Stimulated activated CD8-positive, alpha-beta memory T cell treated with anti-CD3 and anti-CD28 coated beads, Interleukin-15, amount 100 ng/mL, for 48 hours (primary cell): ENCODE data around the gene AKAP10.
A peak's percentile ranks its signal among the peaks of the same experiment; 100 is the strongest.
"Not testable (repeated sequence)": the region's sequence is repeated elsewhere in the genome, so short reads cannot be mapped to it uniquely, and the experiment has no call there.

ENCODE experiments used
- DNase-seq, 2 donors: peaks; one replicate each; pipeline ENCODE4 v3.0.0-alpha.2; 2020; ENCODE audit warnings: low read depth in 2 of 2

Gene AKAP10

DNA sequence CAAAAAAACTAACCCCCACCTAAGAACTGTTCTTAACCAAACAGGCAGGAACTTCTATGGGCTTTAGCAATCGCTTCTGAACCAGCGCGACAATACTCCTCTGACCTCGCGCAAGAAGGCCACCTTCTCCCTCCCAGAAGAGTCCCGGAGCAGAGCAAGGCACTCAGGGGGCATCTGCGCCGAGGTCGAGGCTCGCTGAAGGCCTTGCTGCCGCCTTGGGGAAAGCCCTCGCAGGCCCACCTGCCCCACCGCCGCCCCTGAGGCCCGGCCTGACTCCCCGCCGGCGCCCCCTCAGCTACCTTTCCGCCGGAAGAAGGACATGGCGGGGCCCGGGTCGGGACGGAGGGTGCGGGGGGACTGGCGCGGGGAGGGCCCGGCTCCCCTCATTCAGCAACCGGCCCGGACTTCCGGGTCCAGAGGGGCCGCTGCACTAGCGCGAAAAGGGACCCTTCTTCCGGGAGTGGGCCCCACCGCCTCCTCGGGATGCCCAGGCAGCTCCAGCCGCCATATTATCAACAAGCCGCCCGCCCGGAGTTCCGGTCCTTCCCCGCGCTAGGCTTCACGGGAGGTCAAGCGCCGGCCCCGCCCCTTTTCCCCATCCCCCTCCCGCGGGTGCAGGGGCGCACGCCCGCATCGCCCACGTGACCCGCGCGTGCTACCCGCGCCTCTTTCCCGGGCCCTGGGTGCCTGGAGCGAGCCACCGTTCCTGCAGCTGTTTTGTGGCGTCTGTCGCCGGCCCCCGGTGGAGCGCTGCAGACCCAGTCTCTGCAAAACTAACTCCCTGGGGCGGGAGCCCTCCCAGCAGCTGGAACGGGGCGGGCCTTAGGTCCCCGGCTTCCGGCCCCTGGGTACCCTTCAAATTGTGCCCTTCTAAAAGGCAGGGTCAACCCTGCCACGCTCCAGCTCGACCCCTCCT is at the start of gene AKAP10:
Gene AKAP10 (minus strand): TSS at position 536 of the 916 bp plus-strand sequence. CDS start 149 bp downstream, at position 387.
- peak; percentile 92 for DNase-seq

DNA sequence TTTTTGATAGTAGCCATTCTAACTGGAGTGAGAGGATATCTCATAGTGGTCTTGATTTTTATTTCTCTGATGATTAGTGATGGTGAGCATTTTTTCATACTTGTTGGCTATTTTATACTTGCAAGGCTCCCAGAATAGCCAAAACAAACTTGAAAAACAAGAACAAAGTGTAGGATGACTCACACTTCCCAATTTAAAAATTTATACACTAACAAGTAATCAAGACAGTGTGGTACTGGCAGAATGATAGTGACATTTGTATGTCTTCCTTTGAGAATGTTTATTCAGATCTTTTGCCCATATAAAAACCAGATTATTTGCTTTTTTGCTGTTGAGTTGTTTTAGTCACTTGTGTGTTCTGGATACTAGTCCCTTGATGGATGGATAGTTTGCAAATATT is 49.3 kb upstream of the AKAP10 start:
- no peak for DNase-seq

DNA sequence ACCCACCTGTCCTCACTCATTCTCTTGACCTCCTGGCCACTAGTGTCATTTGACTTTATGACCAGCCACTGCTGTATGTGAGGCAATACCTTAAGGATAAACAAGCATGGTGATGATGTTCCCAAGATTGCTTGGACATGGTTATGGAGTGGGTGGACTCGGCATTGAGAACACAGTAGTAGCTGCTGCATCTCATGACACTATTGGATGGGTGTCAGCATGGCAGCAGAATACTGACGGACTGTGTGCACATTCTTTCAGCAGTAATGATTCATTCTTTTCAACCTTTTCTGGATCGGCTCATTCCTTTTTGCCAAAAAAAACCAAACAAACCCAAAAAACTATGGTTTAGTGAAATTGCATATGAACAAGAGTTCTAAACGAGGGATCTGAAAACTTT is 45.1 kb upstream of the AKAP10 start:
- no peak for DNase-seq

GRCh38 chr17:20016475-20016992 is 38.9 kb upstream of the AKAP10 start:
- DNase-seq: not testable (repeated sequence)

DNA sequence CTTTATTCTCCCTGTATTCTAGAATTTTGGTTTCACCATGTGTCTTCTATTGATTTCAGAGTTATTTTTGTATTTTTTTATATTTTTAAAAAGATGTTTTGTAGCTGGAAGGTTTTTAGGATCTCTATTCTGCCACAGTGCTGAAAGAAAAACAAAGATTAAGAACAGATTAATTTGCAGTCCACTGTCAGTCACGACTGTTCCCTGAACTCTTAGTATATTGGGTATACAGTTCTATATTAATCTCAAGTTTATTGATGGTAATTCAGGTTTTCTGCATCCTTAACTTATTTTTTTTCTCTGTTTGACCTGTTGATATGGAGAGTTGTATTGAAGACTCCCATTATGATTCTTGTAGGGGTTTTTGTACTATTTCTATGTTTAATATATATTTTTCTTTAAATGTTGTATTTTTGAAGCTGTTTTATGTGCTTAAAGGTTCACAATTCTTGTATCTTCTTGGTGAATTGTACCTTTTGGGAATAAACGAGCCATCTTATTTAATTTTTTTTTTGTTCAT is 34.4 kb upstream of the AKAP10 start:
- DNase-seq: no peak

DNA sequence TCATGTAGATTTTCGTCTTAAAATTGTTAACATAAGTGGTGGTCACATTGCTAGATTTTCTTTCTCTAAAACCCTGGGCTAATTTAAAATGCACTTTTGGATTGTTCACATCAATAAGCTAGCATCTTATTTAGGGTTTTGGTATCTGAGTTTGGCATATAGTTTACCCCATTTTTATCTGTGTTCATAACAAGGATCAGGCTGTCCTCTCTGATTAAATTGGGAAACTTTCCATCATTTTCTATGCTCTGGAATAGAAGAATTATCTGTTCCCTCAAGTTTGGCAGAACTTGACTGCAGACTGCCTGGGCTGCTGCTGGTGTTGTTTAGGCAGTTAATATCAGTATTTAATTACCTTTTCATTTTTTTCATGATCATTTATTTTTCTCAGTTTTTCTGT is 33.3 kb upstream of the AKAP10 start:
- DNase-seq: no peak

GRCh38 chr17:20010099-20010863 is 32.7 kb upstream of the AKAP10 start:
- no peak for DNase-seq

DNA sequence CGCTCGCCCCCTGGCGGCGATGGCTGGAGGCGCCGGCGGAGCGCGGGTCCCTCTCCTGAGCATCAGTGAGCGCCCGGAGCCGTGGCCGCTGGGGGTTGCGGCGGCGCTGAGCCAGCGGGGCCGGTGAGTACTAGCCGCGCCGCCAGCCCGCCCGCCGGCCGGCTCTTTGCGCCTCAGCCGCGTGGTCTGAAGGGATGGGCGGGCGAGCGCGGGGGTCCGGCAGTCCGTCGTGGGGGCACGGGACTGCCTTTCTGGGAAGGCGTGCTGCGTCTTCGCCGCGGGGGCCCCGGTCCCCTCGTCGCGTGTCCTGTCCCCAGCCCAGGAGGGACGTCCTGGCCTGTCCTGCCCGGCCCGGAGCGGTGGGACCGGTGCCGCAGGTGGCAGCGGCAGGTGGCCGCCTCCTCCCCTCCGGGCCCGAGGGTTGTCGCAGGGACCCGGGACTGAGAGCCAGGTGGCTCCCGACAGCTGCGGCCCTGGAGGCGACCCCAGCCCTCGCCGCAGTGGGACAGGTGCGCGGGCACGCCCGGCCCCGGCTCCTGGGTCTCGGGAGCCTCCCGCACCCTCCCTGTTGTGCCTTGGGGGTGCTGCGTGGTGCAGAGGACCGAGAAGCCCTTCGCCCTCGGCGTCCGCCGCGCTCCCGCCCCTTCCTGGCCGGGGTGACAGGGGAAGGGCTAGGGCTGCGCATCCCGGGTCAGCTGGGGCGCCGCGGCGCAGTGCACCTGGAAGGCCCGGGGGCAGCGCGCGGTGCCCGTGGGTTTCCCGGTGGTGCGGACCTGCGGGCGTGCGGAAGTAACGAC is 31.9 kb upstream of the AKAP10 start, which contains the start of gene SPECC1:
Gene SPECC1 (plus strand): TSS at position 58 of the 797 bp plus-strand sequence. CDS start 87,293 bp downstream, outside the sequence.
- DNase-seq: peak; percentile 81 to 87

DNA sequence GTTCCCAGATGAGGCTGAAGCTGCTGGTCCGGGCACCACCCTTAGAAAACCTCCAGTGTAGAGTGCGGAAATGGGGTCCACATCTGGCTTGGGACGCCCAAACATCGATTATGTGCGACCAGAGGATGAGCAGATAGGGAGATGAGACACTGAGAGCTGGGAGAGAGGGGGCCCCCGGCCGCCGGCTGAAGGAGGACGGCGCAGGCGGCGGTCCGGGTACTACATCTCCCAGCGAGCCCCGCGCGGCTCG is 31.3 kb upstream of the AKAP10 start:
- no peak for DNase-seq

DNA sequence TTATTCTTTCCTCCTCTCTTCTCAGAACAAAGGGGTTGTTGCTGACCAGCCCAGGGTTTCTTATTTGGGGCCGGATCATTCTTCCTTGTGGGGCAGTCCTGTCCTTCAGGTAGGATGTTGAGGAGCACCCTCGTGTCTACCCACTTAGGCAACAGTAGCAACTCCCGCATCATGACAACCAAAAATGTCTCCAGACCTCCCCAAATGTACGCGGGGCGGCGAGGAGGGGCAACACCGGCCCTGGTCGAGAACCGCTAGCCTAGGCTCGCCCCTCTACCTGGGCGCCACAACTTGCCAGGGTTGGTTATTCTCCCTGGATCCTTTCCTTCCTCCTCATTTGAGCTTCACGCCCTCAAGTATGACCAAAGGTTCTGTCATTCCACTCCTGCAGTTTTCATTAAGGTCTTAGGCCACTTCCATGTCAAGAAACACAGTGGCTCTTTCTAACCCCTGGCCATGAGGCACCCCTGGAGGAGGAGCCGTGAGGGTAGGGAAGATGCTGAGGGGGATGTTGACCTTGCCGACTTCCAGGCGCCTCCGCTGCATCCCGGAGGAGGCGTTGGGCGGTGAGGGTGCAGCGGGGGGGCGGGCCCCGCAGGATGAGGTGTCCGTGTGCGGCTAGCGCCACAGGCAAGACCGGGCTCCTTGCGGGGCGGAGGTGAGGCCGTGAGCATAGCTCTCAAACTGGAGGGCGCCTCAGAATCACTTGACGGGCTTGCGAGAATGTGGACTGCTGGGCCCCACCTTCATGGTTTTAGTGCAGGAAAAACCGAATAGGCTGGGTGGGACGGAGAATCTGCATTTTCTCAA is 30.8 kb upstream of the AKAP10 start:
- no peak for DNase-seq

DNA sequence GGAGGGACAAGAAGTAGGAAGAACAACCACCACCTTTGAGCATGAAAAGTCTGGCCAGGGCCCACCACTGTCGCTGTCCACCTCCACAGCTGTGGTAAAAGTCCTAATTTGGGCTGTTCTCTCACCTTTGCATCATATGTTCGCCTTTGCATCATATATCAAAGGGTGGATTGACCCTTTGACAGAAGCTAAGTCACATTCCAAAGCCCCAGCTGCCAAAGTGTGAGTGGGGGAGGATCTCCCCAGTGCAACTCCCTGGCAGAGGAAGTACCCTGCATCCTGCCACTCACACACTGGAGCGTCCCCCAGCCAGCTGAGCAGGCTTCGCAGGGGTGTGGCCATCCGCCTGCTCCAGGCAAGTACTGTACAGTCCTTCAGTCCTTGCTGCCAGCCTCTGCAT is 18.9 kb upstream of the AKAP10 start:
- DNase-seq: no peak

DNA sequence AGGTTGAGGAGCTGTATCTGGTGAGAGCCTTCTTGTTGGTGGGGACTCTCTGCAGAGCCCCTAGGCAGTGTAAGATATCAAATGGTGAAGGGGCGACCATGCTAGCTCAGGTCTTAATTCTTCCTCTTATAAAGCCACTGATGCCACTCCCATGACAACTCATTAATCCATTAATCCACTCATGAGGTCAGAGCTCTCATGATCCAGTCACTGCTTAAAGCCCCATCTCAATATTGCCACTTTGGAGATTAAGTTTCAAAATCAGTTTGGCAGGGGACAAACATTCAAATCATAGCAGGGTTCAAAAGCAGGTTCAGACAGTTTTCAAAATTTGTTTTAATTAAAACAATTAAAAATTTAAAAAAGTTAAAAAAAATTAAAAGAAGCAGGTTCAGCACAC is 18.5 kb upstream of the AKAP10 start:
- no peak for DNase-seq

DNA sequence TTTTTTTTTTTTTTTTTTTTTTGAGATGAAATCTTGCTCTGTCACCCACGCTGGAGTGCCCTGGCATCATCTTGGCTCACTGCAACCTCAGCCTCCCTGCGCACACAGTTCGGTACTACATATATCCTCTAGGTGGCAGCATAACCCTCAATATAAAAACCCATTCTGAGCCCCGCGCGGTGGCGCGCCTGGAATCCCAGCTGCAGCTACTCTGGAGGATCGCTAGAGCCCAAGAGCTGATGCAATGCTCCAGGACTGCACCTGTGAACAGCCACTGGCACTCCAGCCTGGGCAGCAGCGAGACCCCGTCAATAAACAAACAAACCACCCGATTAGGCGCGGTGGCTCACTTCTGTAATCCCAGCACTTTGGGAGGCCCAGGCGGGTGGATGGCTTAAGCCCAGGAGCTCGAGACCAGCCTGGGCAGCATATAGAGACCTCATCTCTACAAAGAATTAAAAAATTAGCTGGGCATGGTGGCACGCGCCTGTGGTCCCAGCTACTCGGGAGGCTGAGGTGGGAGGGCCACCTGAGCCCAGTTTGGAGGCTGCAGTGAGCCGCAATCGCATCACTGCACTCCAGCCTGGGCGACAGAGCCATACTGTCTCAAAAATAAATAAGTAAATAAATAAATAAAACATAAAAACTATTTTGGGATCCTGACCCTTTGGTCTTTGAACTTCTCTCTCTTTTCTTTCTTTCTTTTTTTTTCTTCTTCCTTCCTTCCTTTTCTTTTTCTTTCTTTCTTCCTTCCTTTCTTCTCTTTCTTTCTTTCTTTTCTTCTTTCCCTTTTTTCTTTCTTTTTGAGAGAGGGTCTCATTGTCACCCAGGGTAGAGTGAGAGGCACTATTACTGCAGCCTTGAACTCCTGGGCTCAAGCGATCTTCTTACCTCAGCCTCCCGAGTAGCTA is 15.4 kb upstream of the AKAP10 start:
- peak; percentile 51 to 59 for DNase-seq

GRCh38 chr17:19991252-19991885 is 13.7 kb upstream of the AKAP10 start:
- DNase-seq: no peak

DNA sequence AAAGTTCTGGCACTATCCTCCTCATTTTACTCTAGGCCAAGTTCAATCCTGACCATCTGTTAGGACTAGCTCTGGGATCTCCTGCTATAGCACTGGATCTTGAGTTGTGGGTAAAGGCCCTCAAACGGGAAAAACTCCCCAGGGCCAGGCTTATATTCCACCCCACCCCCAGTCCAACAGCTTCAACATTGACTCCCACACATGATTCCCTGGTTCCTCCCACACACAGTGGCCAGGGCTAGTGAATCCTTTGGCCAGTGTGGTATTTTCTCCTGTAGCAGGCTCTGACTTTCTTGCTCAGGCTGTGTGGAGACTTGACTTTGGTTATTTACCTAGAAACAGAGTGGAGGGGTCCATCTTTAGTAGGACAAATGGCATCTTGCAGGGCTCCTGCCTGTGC is 10.3 kb upstream of the AKAP10 start:
- DNase-seq: no peak

- no peak for DNase-seq
Measured at GRCh38 chr17:19986941-19987861, 9.6 kb upstream of the AKAP10 start.

DNA sequence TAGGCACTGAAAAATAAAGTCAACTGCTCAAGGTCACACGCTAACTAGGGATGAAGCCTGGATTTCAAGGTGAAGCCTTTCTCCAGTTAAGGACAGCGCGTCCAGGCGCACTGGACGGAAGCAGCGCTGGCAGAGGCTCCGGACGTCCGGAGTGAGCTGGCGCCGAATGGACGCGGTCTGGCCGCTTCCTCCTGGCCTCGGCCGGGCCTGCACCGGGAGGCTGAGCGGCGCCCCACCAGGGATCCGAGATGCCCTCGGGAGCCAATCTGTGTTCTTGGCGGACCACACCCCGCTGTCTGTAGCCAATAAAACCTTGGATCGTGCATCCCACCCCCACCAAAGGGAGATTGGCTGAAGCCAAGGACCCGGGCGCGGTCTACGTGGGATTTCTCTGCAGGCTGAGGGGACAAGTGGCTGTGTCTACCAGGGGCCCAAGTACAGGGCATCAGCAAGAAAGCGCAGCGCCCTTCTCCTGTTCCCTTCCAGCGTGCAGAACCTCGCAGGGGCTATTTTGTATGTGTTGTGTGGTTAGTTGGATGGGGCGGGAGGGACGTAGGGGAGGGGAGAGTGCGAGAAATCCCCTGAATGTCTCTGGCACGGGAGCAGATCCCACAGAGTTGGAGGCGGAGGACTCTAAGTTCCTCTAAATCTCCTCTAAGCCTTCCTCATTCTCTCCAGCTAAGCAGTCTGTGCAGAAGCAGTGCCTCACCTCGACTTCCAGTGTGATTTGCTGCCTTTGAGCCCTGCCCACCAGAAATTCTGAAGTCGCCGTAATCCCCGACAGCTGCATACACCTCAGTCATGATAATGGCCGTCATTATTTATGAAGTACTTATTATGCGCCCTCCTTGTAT is 2.5 kb upstream of the AKAP10 start:
- DNase-seq: no peak
